ENCODE data around the gene SLIT2. TPM values are rescaled to one million over a fixed set of nuclear protein-coding genes. Genes with fewer than 3 reads are reported as not detected.

SLIT2 gene
- polyA plus RNA-seq, 1 donor (not counting 4 experiments of a cell fraction or from before 2014, with no cell fraction given): 7.5 TPM

DNA sequence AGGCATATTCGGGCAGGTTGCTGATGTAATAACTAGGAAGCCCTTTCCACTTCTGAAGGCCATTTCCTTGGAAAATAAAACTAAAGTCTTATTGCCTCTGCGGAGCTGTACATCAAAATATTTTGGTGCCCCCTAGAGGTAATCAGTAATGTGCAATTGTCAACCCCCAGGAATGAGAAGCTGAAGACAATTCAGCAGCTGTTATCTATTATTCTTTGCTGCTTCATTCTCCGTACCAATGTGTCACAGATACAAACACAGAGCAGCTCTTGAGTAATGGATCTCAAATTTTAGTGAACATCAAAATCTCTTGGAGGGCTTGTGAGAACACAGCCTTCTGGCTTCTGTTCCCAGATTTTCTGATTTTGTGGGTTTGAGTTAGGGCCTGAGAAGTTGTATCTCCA, 3.5 kb upstream of the SLIT2 start:
- H3K4me3 ChIP-seq (ENCODE audit: control insufficient read depth in 2 of 3, extremely low read depth in 1 of 3, insufficient read depth in 2 of 3, low read depth in 1 of 3, low read length in 3 of 3): no peak overlapping the region
- H3K36me3 ChIP-seq (ENCODE audit: control insufficient read depth in 2 of 2, extremely low read depth in 1 of 2, insufficient read depth in 2 of 2, low read length in 2 of 2): no peaks in the 10 kb centered on the region
- peaks cover 8% of the 10 kb centered on the region for H3K4me1 ChIP-seq (ENCODE audit: control insufficient read depth, extremely low read depth, insufficient read depth, low read length)
- H3K4me2 ChIP-seq (ENCODE audit: control insufficient read depth, extremely low read depth, insufficient read depth, low read depth, low read length): peak overlapping the region; percentile 7
- H3K27ac ChIP-seq (ENCODE audit: control insufficient read depth, insufficient read depth, low read length): no peak overlapping the region
- no peak overlapping the region for H3K9ac ChIP-seq (ENCODE audit: control insufficient read depth, extremely low read depth, insufficient read depth, low read length)
- TF ChIP-seq, protein P1, sequence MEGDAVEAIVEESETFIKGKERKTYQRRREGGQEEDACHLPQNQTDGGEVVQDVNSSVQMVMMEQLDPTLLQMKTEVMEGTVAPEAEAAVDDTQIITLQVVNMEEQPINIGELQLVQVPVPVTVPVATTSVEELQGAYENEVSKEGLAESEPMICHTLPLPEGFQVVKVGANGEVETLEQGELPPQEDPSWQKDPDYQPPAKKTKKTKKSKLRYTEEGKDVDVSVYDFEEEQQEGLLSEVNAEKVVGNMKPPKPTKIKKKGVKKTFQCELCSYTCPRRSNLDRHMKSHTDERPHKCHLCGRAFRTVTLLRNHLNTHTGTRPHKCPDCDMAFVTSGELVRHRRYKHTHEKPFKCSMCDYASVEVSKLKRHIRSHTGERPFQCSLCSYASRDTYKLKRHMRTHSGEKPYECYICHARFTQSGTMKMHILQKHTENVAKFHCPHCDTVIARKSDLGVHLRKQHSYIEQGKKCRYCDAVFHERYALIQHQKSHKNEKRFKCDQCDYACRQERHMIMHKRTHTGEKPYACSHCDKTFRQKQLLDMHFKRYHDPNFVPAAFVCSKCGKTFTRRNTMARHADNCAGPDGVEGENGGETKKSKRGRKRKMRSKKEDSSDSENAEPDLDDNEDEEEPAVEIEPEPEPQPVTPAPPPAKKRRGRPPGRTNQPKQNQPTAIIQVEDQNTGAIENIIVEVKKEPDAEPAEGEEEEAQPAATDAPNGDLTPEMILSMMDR (optimal IDR thresholded peaks at IDR 0.05 in 1 of 3, IDR thresholded peaks at IDR 0.05 in 1 of 3, conservative IDR thresholded peaks at IDR 0.05 in 1 of 3; ENCODE audit: extremely low read depth in 1 of 3, insufficient read depth in 2 of 3, low read length in 3 of 3): peak; percentile 45 to 56 (median 52)
- TF ChIP-seq EZH2 (IDR thresholded peaks at IDR 0.05; ENCODE audit: low read length): no peak
- dilution Hi-C loops (cut with MboI; ENCODE audit: extremely low pct_ligation_motif_present, low sequenced_read_pairs): no loop called here
- H3K79me2 ChIP-seq (ENCODE audit: control insufficient read depth, insufficient read depth, low read length): peaks cover 12% of the 10 kb centered on the region
- no peaks in the 10 kb centered on the region for H3K27me3 ChIP-seq (ENCODE audit: control insufficient read depth, extremely low read depth, insufficient read depth, low read length)
- peak; percentile 79 for FAIRE-seq
- H3K9me3 ChIP-seq (ENCODE audit: control insufficient read depth, low read depth, low read length): no peaks in the 10 kb centered on the region
- no peaks in the 10 kb centered on the region for H4K20me1 ChIP-seq (ENCODE audit: control insufficient read depth, extremely low read depth, insufficient read depth, low read length)
- DNase-seq (ENCODE audit: low read depth, low spot score): no peak
- no peaks in the 10 kb centered on the region for H3K9me1 ChIP-seq (ENCODE audit: control insufficient read depth, extremely low read depth, insufficient read depth, low read length)
- H2AFZ ChIP-seq (ENCODE audit: control insufficient read depth, low read length): no peak overlapping the region

DNA sequence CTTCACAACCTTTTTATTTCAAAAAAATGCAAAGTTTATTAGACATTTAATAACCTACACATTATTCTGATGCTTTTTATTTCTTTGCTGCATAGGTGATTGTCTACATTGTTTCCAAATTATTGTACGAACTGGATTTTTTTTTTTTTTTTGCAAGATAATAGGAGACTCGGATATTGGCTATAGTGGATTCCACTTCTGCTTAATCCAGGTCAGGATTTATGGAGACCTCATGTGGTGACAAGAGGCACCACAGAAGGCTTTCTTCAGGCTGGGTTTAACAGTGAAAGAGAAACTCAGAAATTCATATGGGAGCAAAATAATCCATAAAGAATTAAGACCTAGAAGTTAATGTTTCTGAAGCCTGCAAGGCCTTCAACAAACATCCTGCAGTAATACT, 2.4 kb upstream of the SLIT2 start:
- Histone ChIP-seq H3K4me2 (ENCODE audit: control insufficient read depth, extremely low read depth, insufficient read depth, low read depth, low read length) (no peak overlapping the region), H3K9me3 (ENCODE audit: control insufficient read depth, low read depth, low read length) (no peaks in the 10 kb centered on the region), H3K9ac (ENCODE audit: control insufficient read depth, extremely low read depth, insufficient read depth, low read length) (no peak overlapping the region), H3K36me3 (ENCODE audit: control insufficient read depth in 2 of 2, extremely low read depth in 1 of 2, insufficient read depth in 2 of 2, low read length in 2 of 2) (no peaks in the 10 kb centered on the region), H3K27ac (ENCODE audit: control insufficient read depth, insufficient read depth, low read length) (no peak overlapping the region), H3K4me3 (ENCODE audit: control insufficient read depth in 2 of 3, extremely low read depth in 1 of 3, insufficient read depth in 2 of 3, low read depth in 1 of 3, low read length in 3 of 3) (no peak overlapping the region), H3K9me1 (ENCODE audit: control insufficient read depth, extremely low read depth, insufficient read depth, low read length) (no peaks in the 10 kb centered on the region), H4K20me1 (ENCODE audit: control insufficient read depth, extremely low read depth, insufficient read depth, low read length) (no peaks in the 10 kb centered on the region), H3K27me3 (ENCODE audit: control insufficient read depth, extremely low read depth, insufficient read depth, low read length) (no peaks in the 10 kb centered on the region), H3K4me1 (ENCODE audit: control insufficient read depth, extremely low read depth, insufficient read depth, low read length) (peaks cover 8% of the 10 kb centered on the region), H2AFZ (ENCODE audit: control insufficient read depth, low read length) (no peak overlapping the region), H3K79me2 (ENCODE audit: control insufficient read depth, insufficient read depth, low read length) (peaks cover 23% of the 10 kb centered on the region)
- DNase-seq (ENCODE audit: low read depth, low spot score): no peak
- TF ChIP-seq EZH2 (IDR thresholded peaks at IDR 0.05; ENCODE audit: low read length): no peak
- TF ChIP-seq, protein P1 (optimal IDR thresholded peaks at IDR 0.05 in 1 of 3, IDR thresholded peaks at IDR 0.05 in 1 of 3, conservative IDR thresholded peaks at IDR 0.05 in 1 of 3; ENCODE audit: extremely low read depth in 1 of 3, insufficient read depth in 2 of 3, low read length in 3 of 3): peak; percentile 27 to 54 (median 50)
- dilution Hi-C loops (cut with MboI; ENCODE audit: extremely low pct_ligation_motif_present, low sequenced_read_pairs): no loop called here
- no peak for FAIRE-seq

Data from keratinocyte (primary cell).